C4-2B (cell line): ENCODE measurements around the gene PNO1.

Experiments
- H3K27ac ChIP-seq: fragments of 450-650 bp; 2 replicates; pipeline ENCODE4 v1.5.1; 2017
- ZFX ChIP-seq: fragments of 450-650 bp; IDR thresholded peaks from 2 replicates; pipeline ENCODE4 v1.6.1; 2017
- TF ChIP-seq, protein P1 (sequence below): fragments of 450-650 bp; conservative IDR thresholded peaks from 2 replicates; pipeline ENCODE4 v1.5.1; 2017; ENCODE audit warnings: mild to moderate bottlenecking

The PNO1 gene

DNA sequence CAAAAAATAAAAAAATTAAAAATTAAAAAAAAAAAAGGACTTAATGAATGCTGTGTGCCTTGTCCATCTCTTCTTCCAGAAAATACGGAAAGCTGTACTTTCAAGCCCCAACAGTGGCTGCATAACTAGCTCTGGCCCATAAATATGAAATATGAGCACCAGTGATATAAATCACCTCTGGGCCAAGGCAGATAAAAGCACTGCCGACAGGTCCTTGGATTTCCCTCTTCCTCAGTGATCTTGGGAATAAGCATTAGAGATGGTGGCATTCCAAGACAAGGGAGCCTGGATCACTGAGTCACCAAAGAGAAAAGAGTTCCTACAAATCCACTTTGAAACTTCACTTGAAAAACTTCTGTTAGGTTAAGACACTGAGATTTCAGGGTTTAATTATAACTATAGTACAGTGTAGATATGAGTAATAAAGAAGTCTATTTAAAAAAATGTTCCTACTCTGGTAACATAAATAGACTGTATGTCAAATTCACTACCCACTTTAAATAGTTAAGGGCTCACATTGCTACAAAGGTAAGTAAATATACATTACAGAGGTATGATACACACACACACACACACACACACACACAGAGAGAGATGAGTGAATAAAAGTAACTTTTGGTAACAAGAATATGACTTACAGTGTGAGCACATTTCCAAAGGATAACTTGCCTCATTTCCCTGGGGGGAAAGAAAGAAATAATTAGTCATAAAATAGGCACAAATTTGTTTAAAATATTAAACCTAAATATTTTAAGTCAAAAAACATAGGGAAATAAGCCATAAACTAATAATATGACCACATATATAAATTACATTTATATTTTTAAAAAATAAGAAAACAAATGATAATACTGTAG, 59.0 kb downstream of the PNO1 start:
- no peak overlapping the region for H3K27ac ChIP-seq
- TF ChIP-seq, protein P1, sequence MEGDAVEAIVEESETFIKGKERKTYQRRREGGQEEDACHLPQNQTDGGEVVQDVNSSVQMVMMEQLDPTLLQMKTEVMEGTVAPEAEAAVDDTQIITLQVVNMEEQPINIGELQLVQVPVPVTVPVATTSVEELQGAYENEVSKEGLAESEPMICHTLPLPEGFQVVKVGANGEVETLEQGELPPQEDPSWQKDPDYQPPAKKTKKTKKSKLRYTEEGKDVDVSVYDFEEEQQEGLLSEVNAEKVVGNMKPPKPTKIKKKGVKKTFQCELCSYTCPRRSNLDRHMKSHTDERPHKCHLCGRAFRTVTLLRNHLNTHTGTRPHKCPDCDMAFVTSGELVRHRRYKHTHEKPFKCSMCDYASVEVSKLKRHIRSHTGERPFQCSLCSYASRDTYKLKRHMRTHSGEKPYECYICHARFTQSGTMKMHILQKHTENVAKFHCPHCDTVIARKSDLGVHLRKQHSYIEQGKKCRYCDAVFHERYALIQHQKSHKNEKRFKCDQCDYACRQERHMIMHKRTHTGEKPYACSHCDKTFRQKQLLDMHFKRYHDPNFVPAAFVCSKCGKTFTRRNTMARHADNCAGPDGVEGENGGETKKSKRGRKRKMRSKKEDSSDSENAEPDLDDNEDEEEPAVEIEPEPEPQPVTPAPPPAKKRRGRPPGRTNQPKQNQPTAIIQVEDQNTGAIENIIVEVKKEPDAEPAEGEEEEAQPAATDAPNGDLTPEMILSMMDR = no peak
- TF ChIP-seq ZFX = no peak

DNA sequence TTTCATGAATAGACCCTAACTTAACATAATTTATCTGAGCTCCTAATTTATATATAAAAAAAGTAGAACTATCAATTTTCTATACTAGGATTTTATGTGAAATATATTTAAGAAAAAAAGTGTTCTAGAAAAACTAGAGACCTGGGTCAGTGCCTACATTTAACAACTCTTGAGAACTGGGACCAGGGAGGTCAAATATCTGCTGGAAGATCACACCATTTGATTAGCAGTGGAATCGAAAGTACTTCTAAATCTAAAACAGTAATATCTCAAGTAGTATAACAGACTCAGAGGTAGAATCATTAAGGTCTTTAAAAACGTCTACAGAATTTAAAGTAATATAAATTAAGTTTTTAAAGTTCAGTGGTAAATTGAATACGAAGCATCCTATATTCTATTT, 60.0 kb downstream of the PNO1 start:
- TF ChIP-seq, protein P1 = no peak
- TF ChIP-seq ZFX = no peak
- no peak overlapping the region for H3K27ac ChIP-seq

DNA sequence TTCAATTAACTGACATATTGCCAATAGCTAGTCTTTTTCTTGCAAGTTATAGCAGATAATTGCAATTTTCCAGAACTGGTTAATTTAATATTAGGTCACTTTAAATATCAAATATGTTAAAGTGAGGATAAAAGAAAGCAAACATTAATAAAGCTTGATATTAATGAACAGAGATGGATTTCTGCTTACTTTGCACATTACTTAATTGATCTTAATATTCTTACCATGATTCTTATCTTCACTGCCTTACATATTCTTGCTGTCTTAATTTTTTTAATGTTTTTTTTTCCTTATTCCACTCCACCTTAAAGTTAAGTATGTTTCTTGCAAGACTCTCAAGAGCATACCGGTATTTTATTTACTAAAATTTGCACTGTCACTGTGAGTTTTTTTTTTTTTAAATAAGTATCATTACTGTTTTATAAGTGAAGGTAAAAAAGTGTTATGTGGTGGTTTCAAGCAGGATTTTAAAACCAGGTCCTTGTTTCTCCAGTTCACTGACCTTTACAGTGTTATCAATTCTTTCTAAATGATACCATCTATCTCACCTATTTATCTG, 60.7 kb downstream of the PNO1 start:
- no peak overlapping the region for H3K27ac ChIP-seq
- TF ChIP-seq, protein P1 = no peak
- no peak for TF ChIP-seq ZFX

DNA sequence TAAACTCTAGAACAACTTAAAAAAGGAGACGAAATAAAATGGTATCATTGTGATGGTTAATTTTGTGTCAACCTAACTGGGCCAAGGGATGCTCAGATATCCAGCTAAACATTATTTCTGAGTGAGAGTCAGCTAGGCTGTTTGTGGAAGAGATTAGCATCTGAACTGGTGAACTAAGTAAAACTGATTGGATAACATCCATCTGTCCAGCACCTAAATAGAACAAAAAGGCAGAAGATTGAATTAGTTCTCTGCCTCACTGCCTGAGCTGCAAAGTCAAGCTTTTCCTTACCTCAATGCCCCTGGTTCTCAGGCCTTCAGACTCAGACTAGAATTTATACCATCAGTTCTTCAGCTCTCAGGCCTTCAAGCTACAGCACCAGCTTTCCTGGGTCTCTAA, 64.6 kb downstream of the PNO1 start:
- TF ChIP-seq, protein P1 = no peak
- no peak for TF ChIP-seq ZFX

DNA sequence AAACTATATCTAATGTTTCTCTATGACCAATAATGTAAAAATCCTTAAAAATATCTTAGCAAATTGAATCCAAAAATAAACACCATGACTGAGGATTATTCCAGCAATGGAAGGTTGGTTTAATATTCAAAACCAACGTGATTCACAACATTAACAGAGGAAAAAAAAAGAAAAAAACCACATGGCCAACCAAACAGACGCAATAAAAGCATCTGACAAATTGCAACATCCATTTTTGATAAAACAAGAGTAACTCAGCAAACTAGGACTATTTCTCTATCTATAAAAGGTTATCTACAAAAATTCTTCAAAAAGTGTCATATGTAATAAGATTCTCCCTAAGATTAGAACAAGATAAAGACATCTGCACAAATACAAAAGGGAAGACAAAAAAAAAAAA, 65.7 kb downstream of the PNO1 start:
- TF ChIP-seq ZFX = no peak
- no peak overlapping the region for H3K27ac ChIP-seq

More for the DNA sequence above, 64.6 kb downstream of the PNO1 start:
- H3K27ac ChIP-seq = no peak overlapping the region

DNA sequence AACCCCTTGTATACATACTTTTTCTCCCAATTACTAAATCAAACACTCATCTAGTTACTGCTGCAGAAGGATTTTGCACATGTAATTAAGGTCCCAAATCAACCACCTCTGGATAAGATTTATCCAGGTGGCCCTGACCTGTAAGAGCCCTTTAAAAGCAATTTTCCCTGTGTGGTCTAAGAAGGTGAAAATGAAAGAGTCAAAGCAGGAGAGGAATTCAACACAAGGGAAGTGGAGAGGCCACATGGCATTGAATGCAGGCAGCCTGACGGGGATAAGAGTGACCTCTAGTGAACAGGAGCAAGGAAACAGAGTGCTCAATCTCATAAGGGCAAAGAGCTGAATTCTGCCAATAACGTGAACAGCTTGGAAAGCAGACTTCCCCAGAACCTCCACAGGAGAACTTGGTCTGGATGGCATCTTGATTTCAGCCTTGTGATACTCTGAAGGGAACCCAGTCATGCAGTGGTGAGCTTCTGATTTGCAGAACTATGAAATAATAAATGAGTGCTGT, 67.5 kb downstream of the PNO1 start:
- TF ChIP-seq, protein P1 = peak; percentile 28
- TF ChIP-seq ZFX = no peak
- H3K27ac ChIP-seq = no peak overlapping the region
